Subcutaneous abdominal adipose tissue (tissue), 5 donors: ENCODE data around the gene LACC1.

Experiments used
- H3K27ac ChIP-seq: one replicate; pipeline ENCODE4 v1.7.0; 2013; ENCODE audit warnings: low read depth, mild to moderate bottlenecking, inconsistent platforms, low read length, moderate library complexity
- H3K27me3 ChIP-seq, 5 donors: one replicate each; pipeline ENCODE4 v1.7.0; 2013; ENCODE audit warnings: low read length in 5 of 5, inconsistent platforms in 1 of 5; ENCODE audit not compliant: control insufficient read depth in 5 of 5, insufficient read depth in 4 of 5
- H3K36me3 ChIP-seq, 5 donors: one replicate each; pipeline ENCODE4 v1.7.0; 2013; ENCODE audit warnings: low read length in 5 of 5; ENCODE audit not compliant: control insufficient read depth in 5 of 5, insufficient read depth in 5 of 5
- H3K4me1 ChIP-seq, 5 donors: one replicate each; pipeline ENCODE4 v1.7.0; 2013; ENCODE audit warnings: low read length in 5 of 5, mild to moderate bottlenecking in 3 of 5, moderate library complexity in 1 of 5; ENCODE audit not compliant: control insufficient read depth in 5 of 5, insufficient read depth in 5 of 5
- H3K4me3 ChIP-seq, 5 donors: one replicate each; pipeline ENCODE4 v1.7.0; 2013; ENCODE audit warnings: low read length in 5 of 5, low read depth in 1 of 5
- H3K9ac ChIP-seq, 5 donors: one replicate each; pipeline ENCODE4 v1.7.0; 2013; ENCODE audit warnings: low read length in 5 of 5, mild to moderate bottlenecking in 4 of 5, moderate library complexity in 3 of 5
- H3K9me3 ChIP-seq, 5 donors: one replicate each; pipeline ENCODE4 v1.7.0; 2013; ENCODE audit warnings: low read length in 5 of 5; ENCODE audit not compliant: control insufficient read depth in 5 of 5
- donor health status: healthy.
- donor health status: healthy.
- donor health status: healthy.
- donor health status: healthy.
- donor health status: healthy.

The LACC1 gene

GRCh38 chr13:43937839-43938238 lies 58.1 kb downstream of the LACC1 start:
- Histone ChIP-seq H3K36me3 (no peaks in the 10 kb centered on the region), H3K9ac (no peak overlapping the region), H3K9me3 (no peaks in the 10 kb centered on the region), H3K4me1 (peaks cover 5 to 32% (median 7%) of the 10 kb centered on the region in 5 donors), H3K27ac (no peak overlapping the region), H3K4me3 (no peak overlapping the region), H3K27me3 (peaks cover 0 to 11% (median 3%) of the 10 kb centered on the region in 5 donors)

- Histone ChIP-seq H3K9me3 (no peaks in the 10 kb centered on the region), H3K4me3 (no peak overlapping the region), H3K9ac (no peak overlapping the region), H3K27ac (no peak overlapping the region), H3K36me3 (no peaks in the 10 kb centered on the region), H3K4me1 (peaks cover 5 to 32% (median 7%) of the 10 kb centered on the region in 5 donors), H3K27me3 (peaks cover 0 to 11% (median 6%) of the 10 kb centered on the region in 5 donors)
These were observed 58.7 kb downstream of the LACC1 start for GRCh38 chr13:43938449-43938848.

- H3K27ac ChIP-seq = no peak overlapping the region
- no peaks in the 10 kb centered on the region for H3K9me3 ChIP-seq
- H3K4me1 ChIP-seq = peaks cover 5 to 32% (median 7%) of the 10 kb centered on the region in 5 donors
- H3K9ac ChIP-seq = no peak overlapping the region
- no peak overlapping the region for H3K4me3 ChIP-seq
- no peaks in the 10 kb centered on the region for H3K36me3 ChIP-seq
- peaks cover 0 to 11% (median 6%) of the 10 kb centered on the region in 5 donors for H3K27me3 ChIP-seq
These were observed 59.4 kb downstream of the LACC1 start for GRCh38 chr13:43939086-43939485.

- H3K4me1 ChIP-seq = peaks cover 0 to 18% (median 3%) of the 10 kb centered on the region in 5 donors
- H3K27me3 ChIP-seq = peaks cover 0 to 11% (median 6%) of the 10 kb centered on the region in 5 donors
- no peaks in the 10 kb centered on the region for H3K9me3 ChIP-seq
- H3K4me3 ChIP-seq = no peak overlapping the region
- H3K27ac ChIP-seq = no peak overlapping the region
- H3K36me3 ChIP-seq = no peaks in the 10 kb centered on the region
- no peak overlapping the region for H3K9ac ChIP-seq
These were observed 62.6 kb downstream of the LACC1 start for GRCh38 chr13:43942286-43942685.
